Fibroblast of skin of left quadriceps (primary cell): Measurements from ENCODE around the gene COL2A1.

Experiments
- DNase-seq, 2 experiments: peaks; one replicate each; pipeline ENCODE4 v3.0.0-alpha.2; 2013; ENCODE audit warnings: low read depth in 2 of 2

COL2A1 gene

DNA sequence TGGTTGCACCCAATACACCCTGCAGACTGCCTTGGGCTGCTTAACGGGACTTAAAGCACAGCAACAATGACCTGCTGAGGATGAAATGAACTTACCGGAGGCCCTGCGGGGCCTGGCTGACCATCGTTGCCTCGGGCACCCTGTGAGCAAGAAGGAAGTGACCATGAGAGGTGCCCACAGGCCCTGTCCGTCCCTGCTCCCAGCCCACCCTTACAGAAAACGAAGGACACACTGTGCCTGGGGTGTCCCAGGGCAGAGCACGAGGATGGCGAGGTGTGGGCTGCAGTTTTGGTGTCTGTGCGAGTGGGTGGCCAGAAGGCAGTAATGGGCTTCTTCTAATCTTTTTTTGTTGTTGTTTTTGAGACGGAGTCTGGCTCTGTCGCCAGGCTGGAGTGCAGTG lies 14.6 kb downstream of the COL2A1 start:
- no peak for DNase-seq

DNA sequence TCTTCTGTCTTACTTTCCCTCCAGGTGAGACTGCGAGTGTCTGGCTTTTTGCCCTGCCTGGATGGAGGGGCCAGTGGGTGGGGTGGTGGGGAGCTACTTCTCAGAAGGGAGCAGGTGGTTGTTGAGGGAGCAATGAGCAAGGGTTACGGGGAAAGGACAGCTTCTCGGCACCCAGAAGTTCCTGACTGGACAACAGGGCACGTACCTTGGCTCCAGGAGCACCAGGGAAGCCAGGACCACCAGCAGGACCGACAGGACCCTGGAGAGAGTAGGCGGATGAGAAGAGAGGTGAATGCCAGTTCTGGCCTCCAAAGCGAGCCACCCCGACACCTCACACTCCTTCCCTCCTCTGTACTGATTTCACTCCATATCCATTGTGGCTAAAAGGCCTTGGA lies 15.3 kb downstream of the COL2A1 start:
- DNase-seq = no peak

- no peak for DNase-seq
Measured at GRCh38 chr12:47988073-47989022, 15.9 kb downstream of the COL2A1 start.

DNA sequence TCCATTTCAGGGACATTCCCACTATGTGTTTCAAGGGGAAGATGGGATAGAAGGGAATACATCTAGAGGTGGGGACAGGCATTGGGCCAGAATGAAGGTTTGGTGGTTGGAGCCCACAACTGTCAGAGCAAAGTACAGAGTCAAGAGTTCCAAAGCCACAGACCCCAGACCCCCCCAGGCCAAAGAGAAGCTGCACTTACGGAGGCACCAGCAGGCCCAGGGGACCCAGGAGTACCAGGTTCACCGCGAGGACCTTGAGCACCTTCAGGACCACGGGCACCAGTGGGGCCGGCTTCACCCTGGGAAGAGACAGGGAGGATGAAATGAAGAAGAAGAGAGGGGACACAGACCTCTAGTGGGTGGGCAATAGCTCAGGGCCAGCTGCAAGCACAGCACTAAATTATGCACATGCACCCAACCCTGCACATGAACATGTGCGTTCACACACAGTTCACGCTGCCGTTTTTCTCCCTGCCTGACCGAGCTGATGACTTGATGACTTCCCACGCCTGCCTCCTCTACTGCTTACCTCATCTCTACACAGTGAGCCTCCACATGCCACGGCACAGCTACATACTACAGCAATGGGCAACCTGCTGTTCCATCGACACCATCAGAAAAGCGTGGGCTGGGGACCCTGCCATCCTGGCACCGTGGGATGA lies 16.7 kb downstream of the COL2A1 start:
- DNase-seq = no peak

DNA sequence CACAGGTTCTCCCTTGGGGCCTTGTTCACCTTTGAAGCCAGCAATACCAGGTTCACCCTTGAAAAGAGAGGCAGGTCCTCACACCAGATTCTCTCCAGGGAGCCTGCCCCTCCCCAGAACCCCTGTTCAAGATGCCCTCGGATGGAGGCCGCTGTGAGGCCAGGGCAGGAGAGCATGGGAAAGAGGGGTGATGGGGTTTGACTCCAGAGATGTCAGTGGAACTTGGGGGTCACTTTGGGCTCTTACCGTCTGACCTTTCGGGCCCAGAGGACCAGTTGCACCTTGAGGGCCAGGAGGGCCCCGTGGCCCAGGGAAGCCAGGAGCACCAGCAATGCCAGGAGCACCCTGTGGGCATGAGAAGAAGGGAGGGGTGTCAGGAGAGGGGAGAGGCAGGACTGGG lies 17.4 kb downstream of the COL2A1 start:
- DNase-seq = no peak

DNA sequence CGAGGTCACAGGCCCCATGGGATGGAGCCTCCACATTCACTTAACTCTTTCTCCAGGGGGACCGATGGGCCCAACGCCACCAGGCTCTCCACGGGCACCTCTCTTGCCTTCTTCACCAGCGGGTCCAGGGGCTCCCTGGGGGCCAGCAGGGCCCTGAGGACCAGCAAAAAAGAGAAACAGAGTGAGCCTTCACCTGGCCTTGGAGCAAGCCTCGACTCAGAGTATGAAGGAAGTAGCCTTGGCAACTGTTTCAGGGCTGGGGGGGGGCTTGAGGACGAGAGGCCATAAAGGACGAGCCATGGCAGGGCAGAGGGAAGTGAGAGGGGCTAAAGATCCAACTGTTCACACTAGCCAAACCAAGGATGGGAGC lies 18.0 kb downstream of the COL2A1 start:
- DNase-seq = no peak

DNA sequence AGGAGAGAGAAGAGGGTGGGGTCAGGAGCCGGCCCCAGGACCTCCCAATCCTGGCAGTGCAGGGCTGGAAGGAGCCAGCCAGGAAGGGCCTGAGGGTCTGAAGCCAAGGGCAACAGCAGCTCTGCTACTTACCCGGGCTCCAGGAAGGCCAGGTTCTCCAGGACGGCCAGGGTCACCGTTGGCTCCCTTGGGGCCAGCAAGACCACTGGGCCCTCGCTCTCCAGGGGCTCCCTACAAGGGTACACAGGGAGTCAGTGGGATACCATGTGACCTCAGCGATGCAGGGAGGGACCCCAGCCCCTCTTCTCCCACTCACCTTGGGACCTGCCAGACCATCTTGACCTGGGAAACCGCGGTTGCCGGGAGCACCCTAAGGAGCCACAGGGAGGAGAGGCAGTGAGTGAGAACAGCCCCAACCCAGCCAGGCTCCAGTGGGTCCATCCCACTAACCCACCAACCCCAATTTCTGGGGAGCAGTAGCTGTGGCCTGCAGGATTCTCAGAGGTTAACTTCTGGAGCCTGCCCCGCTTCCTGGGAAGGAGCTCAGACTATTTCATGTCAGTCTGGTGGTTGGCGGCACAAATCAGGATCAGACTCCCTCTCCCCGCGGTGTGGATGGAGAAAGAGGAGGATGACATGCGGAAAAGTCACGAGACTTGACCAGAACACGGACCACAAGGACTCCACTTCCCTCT lies 18.5 kb downstream of the COL2A1 start:
- DNase-seq = no peak

DNA sequence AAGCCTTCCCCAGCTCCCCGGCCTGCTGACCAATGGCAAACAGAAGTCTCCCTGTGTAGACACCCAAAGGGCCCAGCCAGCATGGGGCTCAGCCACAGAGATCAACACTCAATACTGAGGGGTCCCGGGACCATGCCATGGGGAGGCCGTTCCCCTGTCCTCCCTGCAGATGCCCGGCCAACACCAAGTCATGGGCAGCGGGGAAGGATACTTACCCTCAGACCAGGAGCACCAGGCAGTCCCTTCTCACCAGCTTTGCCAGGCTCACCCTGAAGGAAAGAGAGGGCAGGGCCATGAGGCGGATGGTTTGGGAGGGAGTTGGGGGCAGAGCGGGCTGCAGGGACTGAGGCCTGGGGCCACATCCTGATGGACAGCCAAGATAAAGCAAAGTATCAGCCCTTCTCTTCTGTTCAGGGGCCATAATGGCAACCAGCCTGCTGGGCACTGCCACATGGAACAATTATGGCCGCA lies 19.9 kb downstream of the COL2A1 start:
- no peak for DNase-seq

DNA sequence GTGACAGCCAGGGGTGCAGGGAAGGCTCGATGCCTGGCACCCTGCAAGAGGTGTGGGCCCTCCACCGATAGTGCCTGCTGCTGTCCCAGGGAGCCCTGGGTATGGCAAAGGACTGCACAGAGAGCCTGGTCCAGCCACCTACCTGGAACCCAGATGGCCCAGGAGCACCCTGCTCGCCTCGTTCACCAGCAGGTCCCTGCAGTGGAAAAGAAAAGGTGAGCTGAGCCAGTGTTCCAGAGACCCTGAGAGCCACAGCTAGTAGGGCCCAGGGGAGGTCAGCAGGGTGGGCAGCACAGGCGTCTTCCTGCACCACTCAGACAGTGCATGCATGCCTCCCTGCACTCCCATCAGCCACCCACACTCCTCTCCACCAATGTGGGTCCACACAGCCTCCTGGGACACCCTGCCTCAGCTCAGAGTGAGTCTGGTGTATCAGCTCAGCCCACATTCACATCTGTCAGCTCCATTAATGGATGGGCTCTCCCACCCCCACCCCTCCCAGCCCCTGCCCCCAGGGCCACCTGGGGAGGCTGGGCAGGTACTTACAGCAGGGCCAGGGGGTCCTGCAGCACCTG lies 20.6 kb downstream of the COL2A1 start:
- DNase-seq = no peak

GRCh38 chr12:47982770-47983169 lies 21.5 kb downstream of the COL2A1 start:
- no peak for DNase-seq

GRCh38 chr12:47982311-47982710 lies 22.0 kb downstream of the COL2A1 start:
- no peak for DNase-seq

DNA sequence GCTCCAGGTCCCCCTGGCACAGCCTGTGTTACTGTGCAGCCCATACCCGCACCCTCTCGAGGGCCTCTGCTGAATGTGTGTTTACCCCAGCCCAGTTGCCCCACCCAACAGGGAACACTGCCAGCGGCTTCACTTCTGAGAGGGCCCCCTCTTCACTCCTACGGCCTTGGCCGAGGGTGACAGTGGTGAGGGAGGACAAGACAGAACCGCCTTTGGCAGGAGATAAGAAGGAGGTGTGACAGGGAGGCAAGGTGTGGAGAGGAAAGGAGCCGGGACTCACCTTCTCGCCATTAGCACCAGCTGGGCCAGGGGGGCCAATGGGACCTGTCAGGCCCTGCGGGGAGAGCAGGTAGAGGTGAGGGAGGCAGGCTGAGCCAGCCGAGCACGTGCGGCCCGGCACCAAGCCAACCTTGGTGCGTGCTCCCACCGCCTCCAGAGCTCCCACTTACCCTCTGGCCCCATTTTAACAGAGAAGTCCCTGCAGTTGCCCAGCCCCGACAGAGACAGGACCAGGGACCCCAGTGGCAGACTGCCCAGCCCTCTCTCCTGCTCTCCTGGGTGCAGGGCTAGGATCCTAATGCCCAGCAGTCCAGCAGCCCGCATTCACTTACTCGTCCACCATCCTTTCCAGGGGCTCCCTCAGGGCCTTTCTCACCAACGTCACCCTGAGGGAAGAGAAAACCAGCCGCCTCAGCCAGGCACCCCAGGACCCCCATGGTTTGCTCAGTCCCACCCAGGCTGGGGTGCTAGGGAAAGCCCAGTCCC lies 22.6 kb downstream of the COL2A1 start:
- no peak for DNase-seq

DNA sequence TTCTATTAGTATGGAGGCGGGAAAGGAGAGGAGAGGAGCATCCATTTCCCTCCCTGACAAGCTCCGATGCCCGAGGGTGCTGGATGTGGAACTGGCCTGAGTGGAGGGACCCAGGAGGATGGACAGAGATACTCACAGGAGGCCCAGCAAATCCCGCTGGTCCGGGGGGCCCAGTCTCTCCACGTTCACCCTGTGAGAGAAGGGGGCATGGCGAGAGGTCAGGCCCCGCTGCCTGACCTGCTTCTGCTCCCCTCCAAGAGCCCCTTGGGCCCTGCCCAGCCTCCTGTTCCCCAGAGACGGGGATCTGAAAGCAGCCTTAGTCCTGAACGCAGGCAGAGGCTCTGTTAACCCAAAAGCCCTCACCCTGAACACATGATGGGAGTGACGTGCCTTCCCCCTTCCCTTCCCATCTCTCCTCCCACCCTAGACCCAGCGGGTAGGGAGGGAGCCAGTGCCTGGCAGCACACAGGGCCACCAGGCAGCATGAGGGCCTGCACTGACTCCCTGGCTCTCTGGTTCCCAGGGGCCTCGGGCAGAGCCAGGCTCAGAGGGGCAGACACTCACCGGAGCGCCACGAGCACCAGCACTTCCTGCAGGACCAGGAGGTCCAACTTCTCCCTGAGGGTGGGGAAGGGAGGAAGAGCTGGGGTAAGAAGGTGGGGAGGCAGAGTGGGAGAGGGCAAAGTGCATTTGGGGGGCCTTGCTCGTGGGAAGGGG lies 23.3 kb downstream of the COL2A1 start:
- DNase-seq = no peak

DNA sequence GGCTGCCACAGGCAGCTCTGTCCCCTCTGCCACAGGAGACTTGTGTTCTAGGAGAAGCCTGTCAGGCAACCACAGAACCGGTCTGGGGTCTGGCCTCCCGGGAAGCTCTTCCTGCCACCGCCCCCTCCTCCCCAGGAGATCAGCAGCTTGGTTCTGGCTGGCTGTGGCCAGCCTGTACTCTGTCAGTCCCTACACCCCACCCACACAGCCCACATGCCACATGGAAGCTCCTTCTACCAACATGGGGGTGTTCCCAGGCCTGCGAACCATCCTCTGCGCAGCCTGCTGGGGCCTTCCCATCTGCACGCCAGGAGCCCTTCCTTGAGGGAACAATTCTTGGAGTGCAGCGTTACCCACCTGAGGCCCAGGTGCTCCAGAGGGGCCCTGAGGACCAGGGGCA lies 24.1 kb downstream of the COL2A1 start:
- no peak for DNase-seq

GRCh38 chr12:47979686-47980085 lies 24.6 kb downstream of the COL2A1 start:
- no peak for DNase-seq

- DNase-seq = no peak
Measured at GRCh38 chr12:47979166-47979565, 25.1 kb downstream of the COL2A1 start.

- no peak for DNase-seq
Measured at GRCh38 chr12:47978598-47978873, 25.7 kb downstream of the COL2A1 start.

DNA sequence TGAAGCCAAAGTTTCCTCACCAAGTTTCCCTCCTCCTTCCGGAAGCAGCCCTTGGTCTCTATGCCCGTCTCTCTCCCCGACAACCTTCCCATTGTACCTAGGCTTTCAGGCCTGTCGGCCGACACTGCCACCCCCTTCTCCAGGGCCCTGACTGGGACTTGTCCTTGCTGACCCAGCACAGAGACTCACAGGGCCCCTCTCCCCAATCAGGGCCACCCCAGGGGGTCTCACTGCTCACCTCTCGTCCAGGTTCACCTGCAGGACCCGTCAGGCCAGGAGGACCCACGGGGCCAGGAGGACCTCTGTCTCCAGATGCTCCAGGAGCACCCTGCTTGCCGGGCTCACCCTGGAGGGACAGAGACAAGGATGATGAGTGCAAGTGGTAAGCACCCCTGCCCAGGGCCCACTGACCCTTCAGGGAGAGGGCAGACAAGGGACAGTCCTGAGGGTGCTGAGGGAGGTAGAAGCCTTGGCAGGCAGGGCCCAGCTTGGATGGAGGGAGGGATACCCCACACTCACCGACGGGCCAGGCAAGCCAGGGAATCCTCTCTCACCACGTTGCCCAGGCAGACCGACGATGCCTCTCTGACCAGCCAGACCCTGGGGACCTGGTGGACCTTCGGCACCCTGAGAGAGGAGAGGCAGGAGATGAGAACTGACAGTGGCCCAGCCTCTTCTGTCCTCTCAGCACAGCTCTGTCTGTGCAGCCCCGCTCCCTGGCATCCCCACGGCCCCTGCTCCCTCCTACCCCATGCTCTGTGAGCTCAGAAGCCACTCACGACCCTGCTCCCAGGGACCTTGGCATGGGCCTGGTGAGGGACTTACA lies 26.3 kb downstream of the COL2A1 start:
- no peak for DNase-seq

- DNase-seq = no peak
Measured at GRCh38 chr12:47977046-47977771, 27.1 kb downstream of the COL2A1 start.
